H1 (cell line): Measurements from ENCODE around the gene BAZ2B. TPM values are rescaled to one million over a fixed set of nuclear protein-coding genes. Genes with fewer than 3 reads are reported as not detected.
A peak's percentile ranks its signal among the peaks of the same experiment; 100 is the strongest.

Source experiments
- CTCF ChIA-PET: fragments of 300-600 bp; sonication (Branson Sonifier 250); formaldehyde crosslinking; loops from one replicate; lab custom pipeline; 2021; ENCODE audit not compliant: partially characterized antibody; lab: Charles Lee
- POLR2A ChIA-PET: fragments of 300-600 bp; sonication (Branson Sonifier 250); formaldehyde crosslinking; loops from one replicate; lab custom pipeline; 2021; ENCODE audit warnings: inconsistent platforms; ENCODE audit not compliant: partially characterized antibody; lab: Charles Lee
- DNase-seq, 2 experiments: peaks; one replicate each; pipeline versions ENCODE4 v3.0.0 to v3.0.0-alpha.2; 2010 to 2022; ENCODE audit warnings: low spot score in 2 of 2, low read depth in 1 of 2, mixed read lengths in 1 of 2
- FAIRE-seq: peaks from 2 replicates; lab custom pipeline; 2011; peaks lifted over from hg19 to GRCh38; lab: Jason Lieb, UNC
- H2AFZ ChIP-seq: 2 replicates; pipeline ENCODE4 v1.8.1; 2012; ENCODE audit warnings: low read length, inconsistent platforms
- H2AK5ac ChIP-seq: 2 replicates; pipeline ENCODE4 v1.6.1; 2013; ENCODE audit warnings: low read depth, low read length
- H2BK120ac ChIP-seq: replicated peaks from 2 replicates; pipeline ENCODE3; 2013; ENCODE audit warnings: low read depth, low read length, inconsistent platforms
- H2BK12ac ChIP-seq: 2 replicates; pipeline ENCODE4 v1.6.1; 2013; ENCODE audit warnings: low read depth, low read length
- H2BK15ac ChIP-seq: 2 replicates; pipeline ENCODE4 v1.6.1; 2013; ENCODE audit warnings: low read length
- H2BK20ac ChIP-seq: 2 replicates; pipeline ENCODE4 v1.6.1; 2013; ENCODE audit warnings: low read length
- H2BK5ac ChIP-seq: 2 replicates; pipeline ENCODE4 v1.6.1; 2013; ENCODE audit warnings: low read depth, low read length
- H3K14ac ChIP-seq: 2 replicates; pipeline ENCODE4 v1.6.1; 2013; ENCODE audit warnings: inconsistent platforms; ENCODE audit not compliant: insufficient read length
- H3K18ac ChIP-seq: 2 replicates; pipeline ENCODE4 v1.6.1; 2013; ENCODE audit warnings: low read length; ENCODE audit errors: extremely low read depth
- H3K23ac ChIP-seq: 2 replicates; pipeline ENCODE4 v1.6.1; 2013; ENCODE audit warnings: inconsistent platforms; ENCODE audit not compliant: insufficient read length
- H3K23me2 ChIP-seq: 2 replicates; pipeline ENCODE4 v1.6.1; 2013; ENCODE audit warnings: low read depth, low read length
- H3K27ac ChIP-seq: 2 replicates; pipeline ENCODE4 v1.6.1; 2011; ENCODE audit warnings: low read depth, low read length, inconsistent platforms
- H3K27me3 ChIP-seq, 4 experiments: replicated peaks in 1 of 4; 1 replicate in 1 of 4; 2 replicates in 3 of 4; pipeline versions ENCODE4 v1.6.1 to v1.8.1; 2011 to 2013; ENCODE audit warnings: low read length in 3 of 4, mild to moderate bottlenecking in 3 of 4, inconsistent platforms in 2 of 4, mixed read lengths in 2 of 4, moderate library complexity in 1 of 4; ENCODE audit not compliant: control insufficient read depth in 3 of 4, insufficient read depth in 3 of 4; ENCODE audit errors: extremely low read depth in 1 of 4
- H3K36me3 ChIP-seq, 4 experiments: 2 replicates each; pipeline versions ENCODE4 v1.6.1 to v1.8.1; 2011 to 2013; ENCODE audit warnings: mild to moderate bottlenecking in 4 of 4, low read length in 3 of 4, moderate library complexity in 2 of 4, control low read depth in 1 of 4, inconsistent platforms in 1 of 4; ENCODE audit not compliant: insufficient read depth in 4 of 4, control insufficient read depth in 2 of 4
- H3K4ac ChIP-seq: replicated peaks from 2 replicates; pipeline ENCODE3; 2013; ENCODE audit warnings: low read length, low read depth, mixed read lengths, inconsistent platforms; ENCODE audit not compliant: insufficient read length
- H3K4me1 ChIP-seq, 4 experiments: replicated peaks in 1 of 4; 1 replicate in 1 of 4; 2 replicates in 3 of 4; pipeline versions ENCODE4 v1.6.1 to v1.8.1; 2011 to 2013; ENCODE audit warnings: low read length in 3 of 4, inconsistent platforms in 2 of 4, mixed read lengths in 1 of 4; ENCODE audit not compliant: insufficient read depth in 4 of 4, control insufficient read depth in 3 of 4
- H3K4me2 ChIP-seq, 2 experiments: 2 replicates each; pipeline versions ENCODE4 v1.6.1 to v1.8.1; 2011 to 2013; ENCODE audit warnings: low read depth in 2 of 2, low read length in 2 of 2, control low read depth in 1 of 2, inconsistent platforms in 1 of 2, mild to moderate bottlenecking in 1 of 2; ENCODE audit not compliant: insufficient read depth in 1 of 2
- H3K4me3 ChIP-seq, 4 experiments: fragments of 200-600, 300-600 bp in 1 of 4; sonication (generic), shearing (Covaris generic), sonication (Bioruptor Twin) in 1 of 4; 2 replicates each; pipeline versions ENCODE4 v1.5.1 to v1.8.1; 2011 to 2016; ENCODE audit warnings: low read length in 4 of 4, low read depth in 3 of 4, control low read depth in 2 of 4, inconsistent platforms in 2 of 4, mild to moderate bottlenecking in 2 of 4, mixed read lengths in 1 of 4, moderate library complexity in 1 of 4; ENCODE audit not compliant: insufficient read depth in 2 of 4; ENCODE audit errors: extremely low read depth in 1 of 4
- H3K56ac ChIP-seq: replicated peaks from 2 replicates; pipeline ENCODE3; 2013; ENCODE audit warnings: low read depth, mild to moderate bottlenecking, mixed read lengths, low read length, inconsistent platforms; ENCODE audit not compliant: insufficient read length
- H3K79me1 ChIP-seq: 2 replicates; pipeline ENCODE4 v1.6.1; 2013; ENCODE audit warnings: low read depth, low read length, control low read depth
- H3K79me2 ChIP-seq, 2 experiments: 2 replicates each; pipeline versions ENCODE4 v1.6.1 to v1.8.1; 2012 to 2013; ENCODE audit warnings: low read length in 2 of 2, mild to moderate bottlenecking in 2 of 2, inconsistent platforms in 1 of 2; ENCODE audit not compliant: insufficient read depth in 2 of 2, control insufficient read depth in 1 of 2
- H3K9ac ChIP-seq, 4 experiments: replicated peaks in 1 of 4; 1 replicate in 1 of 4; 2 replicates in 3 of 4; pipeline versions ENCODE4 v1.6.1 to v1.8.1; 2011 to 2013; ENCODE audit warnings: low read depth in 3 of 4, low read length in 3 of 4, control low read depth in 2 of 4, mild to moderate bottlenecking in 2 of 4, moderate library complexity in 2 of 4, inconsistent platforms in 1 of 4; ENCODE audit errors: extremely low read depth in 1 of 4
- H3K9me3 ChIP-seq, 2 experiments: 2 replicates each; pipeline versions ENCODE4 v1.6.1 to v1.8.1; 2012 to 2013; ENCODE audit warnings: mild to moderate bottlenecking in 2 of 2, moderate library complexity in 2 of 2, control low read depth in 1 of 2, inconsistent platforms in 1 of 2, low read depth in 1 of 2, low read length in 1 of 2, mixed read lengths in 1 of 2; ENCODE audit not compliant: insufficient read depth in 2 of 2
- H4K20me1 ChIP-seq, 2 experiments: replicated peaks in 1 of 2; 2 replicates each; pipeline versions ENCODE3 to v1.8.1; 2011 to 2013; ENCODE audit warnings: inconsistent platforms in 2 of 2, low read length in 2 of 2, mild to moderate bottlenecking in 1 of 2; ENCODE audit not compliant: insufficient read depth in 2 of 2, control insufficient read depth in 1 of 2
- H4K5ac ChIP-seq: 2 replicates; pipeline ENCODE4 v1.6.1; 2013; ENCODE audit warnings: low read length, low read depth, mixed read lengths, inconsistent platforms; ENCODE audit not compliant: insufficient read length
- H4K8ac ChIP-seq: 2 replicates; pipeline ENCODE4 v1.8.0; 2013; ENCODE audit warnings: mild to moderate bottlenecking, moderate library complexity, low read length, inconsistent platforms; ENCODE audit not compliant: insufficient read depth; ENCODE audit errors: extremely low read depth
- H4K91ac ChIP-seq: replicated peaks from 2 replicates; pipeline ENCODE3; 2013; ENCODE audit warnings: low read length, mixed read lengths, inconsistent platforms; ENCODE audit not compliant: insufficient read length
- SP1 ChIP-seq: IDR thresholded peaks from 2 replicates; pipeline ENCODE4 v1.6.1; 2011; ENCODE audit warnings: low read depth, low read length
- WGBS, 2 experiments: shearing (Covaris generic) in 1 of 2; methylation state at CpG; one replicate each; pipeline versions ENCODE4 v1.1.6 to v1.1.7; 2013 to 2015; ENCODE audit warnings: low lambda C conversion rate in 2 of 2, mixed read lengths in 2 of 2, inconsistent platforms in 1 of 2, low coverage in 1 of 2, missing lambda C conversion rate in 1 of 2; ENCODE audit not compliant: insufficient replicate concordance in 2 of 2, insufficient coverage in 1 of 2, insufficient read length in 1 of 2; ENCODE audit errors: extremely low coverage in 1 of 2, missing lambda C conversion rate in 1 of 2; 5-methylcytosine and 5-hydroxymethylcytosine counted together
- polyA plus RNA-seq, 7 experiments: library from polyadenylated mRNA; depleted of rRNA in 3 of 7; stranded (reverse) in 5 of 7; unstranded in 2 of 7; fragments of >200 nt in 5 of 7; fragments of 200-250 nt in 2 of 7; gene quantifications; 1 replicate in 5 of 7; 2 replicates in 1 of 7; 4 replicates in 1 of 7; pipeline versions ENCODE4 v1.2.1 to v1.2.3, GENCODE V29; 2011 to 2013; ENCODE audit warnings: missing spikeins in 2 of 7, mixed read lengths in 2 of 7
- total RNA-seq: library from RNA; stranded (reverse); fragmentation: NEBNext Ultra II Directional; extraction: Animal tissue kit (Norgen Biotek cat#: 25700); gene quantifications from 2 replicates; pipeline ENCODE4 v1.2.1, GENCODE V29; 2021

BAZ2B gene
- total and polyA plus RNA-seq, 2 of the 8 experiments (the other 6 are each of a cell fraction or from before 2014, with no cell fraction given): 15.2 to 46.3 TPM

GRCh38 chr2:159617646-159618045, 1.3 kb upstream of the BAZ2B start:
- no peak overlapping the region for H3K9ac ChIP-seq
- H3K79me1 ChIP-seq: peaks cover 2% of the 10 kb centered on the region; the same call in 1 of the 2 replicates
- H3K36me3 ChIP-seq: no peaks in the 10 kb centered on the region
- no peak overlapping the region; the same call in 1 of the 2 replicates for H3K27ac ChIP-seq
- H4K20me1 ChIP-seq: no peaks in the 10 kb centered on the region
- no peak overlapping the region for H2AFZ ChIP-seq
- peak overlapping the region; percentile 69 to 75 for H3K4me2 ChIP-seq
- no peak overlapping the region for H2BK20ac ChIP-seq
- FAIRE-seq (no peak), DNase-seq (no peak)
- no peak overlapping the region for H2BK120ac ChIP-seq
- no peak overlapping the region for H4K8ac ChIP-seq
- H2BK12ac ChIP-seq: no peak overlapping the region
- no peak overlapping the region for H4K91ac ChIP-seq
- no peak overlapping the region for H3K14ac ChIP-seq
- H2BK5ac ChIP-seq: peak overlapping the region; percentile 55; the same call in 1 of the 2 replicates
- no peak overlapping the region for H2AK5ac ChIP-seq
- no peak overlapping the region for H3K56ac ChIP-seq
- H3K4me3 ChIP-seq: peak overlapping the region; percentile 73 to 98 (median 86); a peak in 6 of 8 replicates
- 5% methylated on average over 2 of the region's 2 CpGs; no CpG with 5 or more reads in 1 of the 2 experiments for WGBS, 2 experiments
- H3K27me3 ChIP-seq: no peaks in the 10 kb centered on the region
- H3K9me3 ChIP-seq: no peaks in the 10 kb centered on the region
- POLR2A ChIA-PET: interaction anchor here (1.2 to 6.6 kb wide), 2 partner anchors 12 to 96 kb away, joined by 3 to 75 read pairs; partner anchors contain the start of gene MARCHF7
- H4K5ac ChIP-seq: peak overlapping the region; percentile 95
- H3K23ac ChIP-seq: no peak overlapping the region
- H3K23me2 ChIP-seq: no peaks in the 10 kb centered on the region; the same call in 1 of the 2 replicates
- H3K18ac ChIP-seq: peak overlapping the region; percentile 9; the same call in 1 of the 2 replicates
- CTCF ChIA-PET: interaction anchor here (0.6 to 1.1 kb wide), 4 partner anchors 8 to 94 kb away, joined by 3 to 4 read pairs (median 3); partner anchors contain the start of gene MARCHF7
- H2BK15ac ChIP-seq: no peak overlapping the region
- no peak overlapping the region for H3K4ac ChIP-seq
- H3K4me1 ChIP-seq: peaks cover 0 to 3% (median under 1%) of the 10 kb centered on the region in 4 experiments; a peak in 2 of 7 replicates
- H3K79me2 ChIP-seq: peaks cover 6 to 34% of the 10 kb centered on the region in 2 experiments; a peak in 3 of 4 replicates
- TF ChIP-seq SP1: peak; percentile 40; the same call in 1 of the 2 replicates
